ENCODE measurements around the gene CEP126.

DNA sequence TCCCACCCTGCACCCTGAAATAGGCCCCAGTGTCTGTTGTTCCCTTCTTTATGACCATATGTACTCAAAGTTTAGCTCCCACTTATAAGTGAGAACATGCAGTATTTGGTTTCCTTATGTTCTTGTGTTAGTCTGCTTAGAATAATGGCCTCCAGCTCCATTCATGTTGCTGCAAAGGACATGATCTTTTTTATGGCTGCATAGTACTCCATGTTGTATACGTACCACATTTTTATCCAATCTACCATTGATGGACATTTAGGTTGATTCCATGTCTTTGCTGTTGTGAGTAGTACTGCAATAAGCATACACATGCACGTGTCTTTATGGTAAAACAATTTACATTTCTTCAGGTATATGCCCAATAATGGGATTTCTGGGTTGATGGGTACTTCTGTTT lies 60.9 kb downstream of the CEP126 start:
- TF ChIP-seq, protein P1, sequence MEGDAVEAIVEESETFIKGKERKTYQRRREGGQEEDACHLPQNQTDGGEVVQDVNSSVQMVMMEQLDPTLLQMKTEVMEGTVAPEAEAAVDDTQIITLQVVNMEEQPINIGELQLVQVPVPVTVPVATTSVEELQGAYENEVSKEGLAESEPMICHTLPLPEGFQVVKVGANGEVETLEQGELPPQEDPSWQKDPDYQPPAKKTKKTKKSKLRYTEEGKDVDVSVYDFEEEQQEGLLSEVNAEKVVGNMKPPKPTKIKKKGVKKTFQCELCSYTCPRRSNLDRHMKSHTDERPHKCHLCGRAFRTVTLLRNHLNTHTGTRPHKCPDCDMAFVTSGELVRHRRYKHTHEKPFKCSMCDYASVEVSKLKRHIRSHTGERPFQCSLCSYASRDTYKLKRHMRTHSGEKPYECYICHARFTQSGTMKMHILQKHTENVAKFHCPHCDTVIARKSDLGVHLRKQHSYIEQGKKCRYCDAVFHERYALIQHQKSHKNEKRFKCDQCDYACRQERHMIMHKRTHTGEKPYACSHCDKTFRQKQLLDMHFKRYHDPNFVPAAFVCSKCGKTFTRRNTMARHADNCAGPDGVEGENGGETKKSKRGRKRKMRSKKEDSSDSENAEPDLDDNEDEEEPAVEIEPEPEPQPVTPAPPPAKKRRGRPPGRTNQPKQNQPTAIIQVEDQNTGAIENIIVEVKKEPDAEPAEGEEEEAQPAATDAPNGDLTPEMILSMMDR (conservative IDR thresholded peaks at IDR 0.05) = no peak
- TF ChIP-seq ZFX (IDR thresholded peaks at IDR 0.05) = no peak
